H7 (cell line): ENCODE results near the gene MSI2. TPM values are rescaled to one million over a fixed set of nuclear protein-coding genes. Genes with fewer than 3 reads are reported as not detected.

Source experiments
- DNase-seq: peaks from one replicate; pipeline ENCODE4 v3.0.0; 2012
- H3K27me3 ChIP-seq: 2 replicates; pipeline ENCODE4 v1.6.0; 2011; ENCODE audit warnings: mild to moderate bottlenecking, low read length; ENCODE audit not compliant: control insufficient read depth, insufficient read depth
- H3K36me3 ChIP-seq: replicated peaks from 2 replicates; pipeline ENCODE4 v1.5.1; 2011; ENCODE audit warnings: low read length; ENCODE audit not compliant: control insufficient read depth, insufficient read depth
- H3K4me3 ChIP-seq: 2 replicates; pipeline ENCODE4 v1.5.1; 2011; ENCODE audit warnings: low read depth, mild to moderate bottlenecking, control low read depth, low read length, moderate library complexity; ENCODE audit not compliant: insufficient read depth
- total RNA-seq: library from RNA; depleted of rRNA; stranded (reverse); fragments of >200 nt; shearing (Covaris generic); gene quantifications from 2 replicates; pipeline ENCODE4 v1.2.3, GENCODE V29; 2014

Gene MSI2
- total RNA-seq, 1 experiment from 2014 or later, result 31.0 TPM

- H3K27me3 ChIP-seq, result no peaks in the 10 kb centered on the region
Measured at GRCh38 chr17:57418463-57419246, 162.3 kb downstream of the MSI2 start.

DNA sequence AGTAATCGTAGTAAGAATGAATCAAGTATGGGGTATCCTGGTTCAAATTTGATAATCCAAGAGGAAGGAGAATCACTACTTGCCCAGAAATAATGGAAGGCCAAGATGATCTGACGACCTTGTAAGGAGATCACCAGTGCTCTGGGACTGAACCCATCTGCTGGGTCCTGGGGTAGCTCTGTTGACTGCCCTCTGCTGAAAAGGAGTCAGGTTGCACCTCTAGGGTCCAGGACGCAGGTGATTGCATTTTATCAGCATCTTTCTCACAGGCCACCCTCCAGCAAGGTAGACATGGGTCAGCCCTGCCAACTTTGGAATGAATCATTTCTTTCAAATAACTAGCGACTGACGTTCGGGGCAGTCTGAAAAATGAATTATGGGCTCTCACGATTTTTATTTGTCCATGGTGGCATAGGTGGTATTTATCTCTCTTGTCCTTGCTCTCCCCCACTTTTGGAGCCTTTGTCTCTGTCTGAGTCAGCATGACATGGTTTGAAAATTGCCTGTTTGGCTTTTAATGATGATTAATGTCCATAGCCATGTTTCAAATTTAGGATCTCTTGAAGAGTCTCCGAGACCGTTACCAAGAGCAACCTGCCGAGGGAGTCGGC, 163.7 kb downstream of the MSI2 start:
- no peaks in the 10 kb centered on the region for H3K36me3 ChIP-seq
- no peak overlapping the region for H3K4me3 ChIP-seq
- no peak for DNase-seq
- no peaks in the 10 kb centered on the region for H3K27me3 ChIP-seq

More at GRCh38 chr17:57418463-57419246, 162.3 kb downstream of the MSI2 start:
- Histone ChIP-seq H3K4me3 (no peak overlapping the region), H3K36me3 (no peaks in the 10 kb centered on the region)
- DNase-seq, result no peak

DNA sequence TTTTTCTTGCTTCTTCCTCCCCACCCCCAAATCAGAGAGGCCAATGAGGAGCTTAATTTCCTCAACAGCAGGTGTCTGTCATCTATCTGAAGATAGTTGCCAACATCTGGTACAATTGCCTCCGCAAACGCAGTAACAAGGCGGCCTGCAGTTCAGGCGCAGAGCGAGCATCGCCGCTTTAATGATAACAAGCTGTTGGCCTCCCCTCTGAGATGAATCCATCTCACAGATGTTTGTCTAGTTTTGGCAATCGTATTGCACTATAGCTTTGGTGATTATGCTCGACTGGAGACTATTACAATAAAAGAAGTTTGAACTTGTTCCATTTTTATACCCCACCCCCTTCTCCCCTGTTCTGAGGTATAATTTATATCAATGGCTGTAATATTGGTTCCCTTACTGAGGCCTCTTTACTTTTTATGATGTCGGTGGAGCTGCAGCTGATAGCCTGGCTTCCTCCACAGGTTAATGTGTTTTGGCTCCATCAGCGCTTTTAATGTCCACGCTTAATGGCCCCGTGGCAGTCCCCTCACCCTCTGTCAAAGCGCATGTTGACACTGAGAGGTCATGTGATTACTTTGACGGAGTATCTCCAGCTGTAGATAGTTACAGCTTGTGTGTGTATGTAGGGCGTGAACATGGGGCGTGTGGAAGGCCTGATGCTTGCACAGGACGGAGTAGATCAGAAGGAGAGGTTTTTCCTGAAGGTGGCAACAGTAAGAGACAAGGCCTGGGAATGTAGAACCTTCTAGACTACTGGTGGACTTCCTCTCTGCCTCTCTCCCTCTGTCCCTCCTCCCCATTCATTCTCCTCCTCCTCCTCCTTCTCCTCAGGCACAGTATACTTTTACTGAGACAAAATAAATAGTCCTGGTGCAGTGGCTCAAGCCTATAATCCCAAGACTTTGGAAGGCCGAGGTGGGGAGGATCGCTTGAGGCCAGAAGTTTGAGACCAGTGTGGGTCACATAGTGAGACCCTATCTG, 164.7 kb downstream of the MSI2 start:
- no peak for DNase-seq
- Histone ChIP-seq H3K36me3 (no peaks in the 10 kb centered on the region), H3K27me3 (no peaks in the 10 kb centered on the region), H3K4me3 (no peak overlapping the region)

DNA sequence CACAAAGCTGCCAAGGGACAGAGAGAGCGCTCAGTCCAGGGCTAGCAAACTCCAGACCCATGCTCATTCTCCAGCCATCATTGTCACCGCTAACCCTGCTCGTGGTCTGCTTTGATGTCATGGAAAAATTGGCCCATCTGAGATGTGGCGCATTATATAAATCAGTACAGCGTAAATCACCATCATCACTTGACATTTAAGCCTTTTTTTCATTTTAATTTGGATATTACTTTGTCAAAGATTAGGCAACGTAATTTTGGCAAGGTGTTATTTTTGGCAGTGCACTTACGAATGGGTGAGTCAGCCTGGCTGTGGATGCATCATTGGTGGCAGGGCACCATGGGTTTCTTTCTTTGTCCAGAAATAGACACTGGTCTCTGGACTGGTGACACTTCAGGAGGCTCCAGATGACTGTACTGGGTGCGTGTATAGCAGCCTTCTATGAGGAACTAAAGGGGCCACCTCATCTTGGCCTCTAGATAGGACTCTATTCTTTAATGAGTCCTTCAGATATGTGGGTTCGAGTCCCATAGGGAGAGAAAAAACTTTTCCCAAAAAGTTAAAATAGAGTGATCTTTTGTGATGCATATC, 166.3 kb downstream of the MSI2 start:
- no peak for DNase-seq
- Histone ChIP-seq H3K4me3 (no peak overlapping the region), H3K36me3 (no peaks in the 10 kb centered on the region), H3K27me3 (no peaks in the 10 kb centered on the region)

GRCh38 chr17:57423541-57423940, 167.2 kb downstream of the MSI2 start:
- Histone ChIP-seq H3K36me3 (no peaks in the 10 kb centered on the region), H3K27me3 (no peaks in the 10 kb centered on the region), H3K4me3 (no peak overlapping the region)
- DNase-seq, result no peak

- no peak for DNase-seq
- Histone ChIP-seq H3K27me3 (no peaks in the 10 kb centered on the region), H3K4me3 (no peak overlapping the region), H3K36me3 (no peaks in the 10 kb centered on the region)
Measured at GRCh38 chr17:57424273-57424672, 167.9 kb downstream of the MSI2 start.

GRCh38 chr17:57424777-57425188, 168.5 kb downstream of the MSI2 start:
- Histone ChIP-seq H3K36me3 (no peaks in the 10 kb centered on the region), H3K4me3 (no peak overlapping the region), H3K27me3 (no peaks in the 10 kb centered on the region)
- no peak for DNase-seq

DNA sequence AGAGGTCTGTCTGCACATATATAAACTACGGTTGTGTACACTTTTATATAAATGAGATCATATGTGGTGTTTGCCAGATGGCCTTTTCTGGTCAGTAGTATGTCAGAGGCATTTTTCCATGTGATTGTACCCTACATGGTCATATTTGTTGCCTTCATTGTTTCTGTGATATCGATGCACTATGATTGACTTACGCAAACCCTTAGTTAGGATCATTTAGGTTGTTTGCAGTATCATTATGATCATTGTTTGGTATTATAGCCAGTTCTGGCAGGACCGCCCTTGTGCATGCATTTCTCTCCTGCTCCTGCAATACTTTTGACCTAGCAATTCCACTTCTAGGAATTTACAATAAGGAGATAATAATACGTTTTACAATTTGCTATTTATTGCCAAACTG, 169.1 kb downstream of the MSI2 start:
- Histone ChIP-seq H3K36me3 (no peaks in the 10 kb centered on the region), H3K4me3 (no peak overlapping the region), H3K27me3 (no peaks in the 10 kb centered on the region)
- no peak for DNase-seq

DNA sequence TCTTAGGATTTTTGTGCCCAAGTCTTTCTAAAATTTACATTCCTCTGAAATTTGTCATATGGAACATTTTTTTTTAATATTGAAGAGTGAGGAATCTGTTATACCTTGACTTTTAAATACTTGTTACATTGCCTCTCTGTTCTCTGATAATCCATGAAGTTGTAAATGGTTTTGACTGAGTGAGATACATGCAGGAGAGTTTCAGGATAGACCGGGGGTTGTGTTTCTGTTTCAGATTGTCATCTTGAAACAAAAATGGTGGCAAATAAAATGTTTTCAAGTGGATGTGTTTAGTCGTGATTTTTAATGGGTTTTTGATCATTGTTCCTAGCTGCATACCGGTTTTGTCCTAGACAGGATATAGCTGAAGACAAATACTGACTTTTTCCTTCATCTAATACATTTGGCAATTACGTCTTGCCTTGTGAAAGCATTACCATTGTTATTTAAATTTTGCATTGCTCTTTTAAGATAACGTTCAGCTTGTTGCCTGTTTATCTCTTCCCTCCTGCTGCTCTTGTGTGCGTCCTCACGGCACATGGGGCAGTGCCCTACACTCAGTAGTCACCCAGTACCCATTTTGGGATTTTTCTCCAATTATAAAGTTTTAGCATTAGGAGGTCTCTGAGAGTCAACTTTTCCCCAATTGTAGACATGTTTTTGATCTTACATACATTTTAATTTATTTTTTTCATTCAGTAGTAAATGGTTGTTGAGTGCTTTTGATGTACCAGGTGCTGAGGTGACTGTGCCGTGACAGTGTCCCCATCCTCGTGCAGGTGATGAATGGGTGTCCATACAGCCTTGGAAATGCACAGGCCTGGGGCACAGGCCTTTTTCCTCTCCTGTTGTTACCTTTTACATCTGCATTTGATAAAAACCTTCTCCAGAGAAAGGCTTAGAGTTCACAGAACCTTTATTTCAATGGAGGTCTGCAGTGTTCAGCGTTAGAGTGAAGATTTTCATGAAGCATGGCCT, 169.9 kb downstream of the MSI2 start:
- no peaks in the 10 kb centered on the region for H3K27me3 ChIP-seq
- no peak for DNase-seq
- H3K36me3 ChIP-seq, result no peaks in the 10 kb centered on the region
- no peak overlapping the region for H3K4me3 ChIP-seq

GRCh38 chr17:57429966-57430365, 173.6 kb downstream of the MSI2 start:
- H3K27me3 ChIP-seq, result no peaks in the 10 kb centered on the region
- no peak for DNase-seq
- H3K4me3 ChIP-seq, result no peak overlapping the region
- H3K36me3 ChIP-seq, result no peaks in the 10 kb centered on the region

GRCh38 chr17:57431415-57431814, 175.1 kb downstream of the MSI2 start:
- no peak overlapping the region for H3K4me3 ChIP-seq
- no peak for DNase-seq
- no peaks in the 10 kb centered on the region for H3K36me3 ChIP-seq
- H3K27me3 ChIP-seq, result no peaks in the 10 kb centered on the region

DNA sequence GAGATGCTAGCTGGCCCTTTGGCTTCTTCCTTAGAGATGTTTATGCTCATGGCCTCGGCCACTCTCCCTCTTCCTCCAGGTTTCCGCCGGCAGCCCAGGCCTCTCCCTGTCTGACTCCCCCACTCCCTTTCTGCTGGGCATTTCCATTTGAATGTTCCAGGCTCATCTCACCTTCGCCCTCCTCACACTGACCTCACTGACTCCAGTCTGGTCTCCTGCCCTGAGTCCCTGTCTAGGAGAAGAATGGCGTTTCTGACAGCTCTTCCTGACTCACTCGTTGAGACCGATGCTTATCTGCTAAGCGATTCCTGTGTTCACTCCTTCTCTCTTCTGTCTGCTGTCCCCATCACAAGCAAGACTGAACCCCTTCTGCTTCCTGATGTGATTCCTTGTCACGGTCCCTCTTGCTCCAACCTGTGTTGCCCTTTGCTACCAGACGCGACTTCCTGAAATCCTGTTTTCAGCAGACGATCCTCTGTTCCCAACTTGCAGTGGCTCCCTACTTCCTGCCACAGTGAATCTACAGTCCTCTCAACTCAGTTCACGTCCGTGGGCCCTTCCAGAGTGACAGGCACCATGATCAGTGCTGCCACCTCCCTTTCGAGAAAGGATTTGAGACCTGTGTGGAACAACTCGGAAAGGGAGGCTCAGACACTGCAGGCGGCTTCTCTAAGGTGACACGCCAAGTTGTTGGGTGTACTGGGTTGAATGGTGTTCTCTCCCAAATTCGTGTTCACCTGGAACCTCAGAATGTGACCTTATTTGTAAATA, 176.4 kb downstream of the MSI2 start:
- peak; percentile 60 for DNase-seq
- Histone ChIP-seq H3K27me3 (no peaks in the 10 kb centered on the region), H3K4me3 (no peak overlapping the region), H3K36me3 (no peaks in the 10 kb centered on the region)

- Histone ChIP-seq H3K36me3 (no peaks in the 10 kb centered on the region), H3K27me3 (no peaks in the 10 kb centered on the region), H3K4me3 (no peak overlapping the region)
- DNase-seq, result peak; percentile 26
Measured at GRCh38 chr17:57433452-57433851, 177.1 kb downstream of the MSI2 start.
